Loucy (cell line): ENCODE results near the gene INVS.

Experiments used
- H2AFZ ChIP-seq: fragments of 200-600 bp; sonication (generic); 2 replicates; pipeline ENCODE4 v1.6.0; 2016; ENCODE audit warnings: antibody characterized with exemption, mild to moderate bottlenecking, low read length, moderate library complexity
- H3F3A ChIP-seq: fragments of 200-600 bp; 2 replicates; pipeline ENCODE4 v1.6.0; 2016; ENCODE audit warnings: antibody characterized with exemption, low read depth, mild to moderate bottlenecking
- H3K27me3 ChIP-seq: fragments of 200-600 bp; sonication (generic); 2 replicates; pipeline ENCODE4 v1.6.1; 2014; ENCODE audit warnings: low read length, mild to moderate bottlenecking; ENCODE audit not compliant: insufficient read depth, poor library complexity, severe bottlenecking
- H3K36me3 ChIP-seq: fragments of 200-600 bp; sonication (generic); 2 replicates; pipeline ENCODE4 v1.6.1; 2016; ENCODE audit warnings: low read length; ENCODE audit not compliant: insufficient read depth
- H3K4me1 ChIP-seq: fragments of 200-600 bp; sonication (generic); 2 replicates; pipeline ENCODE4 v1.5.1; 2014; ENCODE audit warnings: low read length, mild to moderate bottlenecking; ENCODE audit not compliant: insufficient read depth, poor library complexity, severe bottlenecking
- H3K4me2 ChIP-seq: fragments of 200-600 bp; sonication (generic); 2 replicates; pipeline ENCODE4 v1.6.0; 2014; ENCODE audit warnings: antibody characterized with exemption, low read length, low read depth, mild to moderate bottlenecking; ENCODE audit not compliant: poor library complexity, severe bottlenecking
- H3K4me3 ChIP-seq: fragments of 200-600 bp; sonication (generic); 2 replicates; pipeline ENCODE4 v1.5.1; 2014; ENCODE audit warnings: low read length, mild to moderate bottlenecking, mixed read lengths; ENCODE audit not compliant: poor library complexity, severe bottlenecking
- H3K79me2 ChIP-seq: fragments of 200-600 bp; sonication (generic); 2 replicates; pipeline ENCODE4 v1.6.1; 2014; ENCODE audit warnings: low read length; ENCODE audit not compliant: insufficient read depth
- H3K9ac ChIP-seq: fragments of 200-600 bp; sonication (generic); 2 replicates; pipeline ENCODE4 v1.6.0; 2014; ENCODE audit warnings: mild to moderate bottlenecking, low read depth, low read length, moderate library complexity; ENCODE audit not compliant: poor library complexity, severe bottlenecking
- H3K9me2 ChIP-seq: fragments of 200-600 bp; sonication (generic); replicated peaks from 2 replicates; pipeline ENCODE4 v1.6.1; 2016; ENCODE audit warnings: low read depth, low read length, mixed read lengths
- H3K9me3 ChIP-seq: fragments of 200-600 bp; sonication (generic); 2 replicates; pipeline ENCODE4 v1.6.1; 2014; ENCODE audit warnings: mild to moderate bottlenecking, antibody characterized with exemption, low read length, low read depth; ENCODE audit not compliant: insufficient read depth
- H4K20me1 ChIP-seq: fragments of 200-600 bp; sonication (generic); 2 replicates; pipeline ENCODE4 v1.6.0; 2014; ENCODE audit warnings: antibody characterized with exemption, low read length, mild to moderate bottlenecking; ENCODE audit not compliant: insufficient read depth, poor library complexity, severe bottlenecking
- CTCF ChIP-seq: fragments of 200-600 bp; sonication (generic); conservative IDR thresholded peaks from 2 replicates; pipeline ENCODE4 v1.5.1; 2014; ENCODE audit warnings: mild to moderate bottlenecking, antibody characterized with exemption, low read length
- EZH2phosphoT487 ChIP-seq: fragments of 200-600 bp; IDR thresholded peaks from 2 replicates; pipeline ENCODE4 v1.6.1; 2018; ENCODE audit warnings: antibody characterized with exemption, mild to moderate bottlenecking, moderate library complexity, borderline replicate concordance

The INVS gene

GRCh38 chr9:100240512-100240911 lies 141.5 kb downstream of the INVS start:
- Histone ChIP-seq H2AFZ (no peak overlapping the region), H3K36me3 (peaks cover 26% of the 10 kb centered on the region; the same call in 1 of the 2 replicates), H3K4me2 (no peak overlapping the region), H3K9ac (no peak overlapping the region), H3K9me2 (no peaks in the 10 kb centered on the region), H3F3A (no peaks in the 10 kb centered on the region), H3K4me3 (no peak overlapping the region), H3K27me3 (no peaks in the 10 kb centered on the region), H3K9me3 (no peaks in the 10 kb centered on the region), H3K79me2 (no peaks in the 10 kb centered on the region), H4K20me1 (no peaks in the 10 kb centered on the region), H3K4me1 (no peaks in the 10 kb centered on the region)
- no peak for TF ChIP-seq EZH2phosphoT487
- no peak for TF ChIP-seq CTCF

- Histone ChIP-seq H3K79me2 (no peaks in the 10 kb centered on the region), H3F3A (no peaks in the 10 kb centered on the region; the same call in 1 of the 2 replicates), H3K4me2 (no peak overlapping the region), H3K36me3 (peaks cover 47% of the 10 kb centered on the region; the same call in 1 of the 2 replicates), H3K4me3 (no peak overlapping the region), H3K27me3 (no peaks in the 10 kb centered on the region), H3K9ac (no peak overlapping the region), H3K9me2 (no peaks in the 10 kb centered on the region), H3K4me1 (no peaks in the 10 kb centered on the region), H3K9me3 (no peaks in the 10 kb centered on the region), H4K20me1 (no peaks in the 10 kb centered on the region), H2AFZ (no peak overlapping the region)
- TF ChIP-seq CTCF = no peak
- TF ChIP-seq EZH2phosphoT487 = no peak
Measured at GRCh38 chr9:100267211-100267610, 168.2 kb downstream of the INVS start.

GRCh38 chr9:100268271-100268670 lies 169.2 kb downstream of the INVS start:
- no peak overlapping the region for H2AFZ ChIP-seq
- no peaks in the 10 kb centered on the region for H3K79me2 ChIP-seq
- no peaks in the 10 kb centered on the region for H4K20me1 ChIP-seq
- H3K9me2 ChIP-seq = no peaks in the 10 kb centered on the region
- no peaks in the 10 kb centered on the region for H3K9me3 ChIP-seq
- peaks cover 50% of the 10 kb centered on the region; the same call in 1 of the 2 replicates for H3K36me3 ChIP-seq
- no peaks in the 10 kb centered on the region for H3K4me1 ChIP-seq
- no peak overlapping the region for H3K4me3 ChIP-seq
- no peak overlapping the region for H3K9ac ChIP-seq
- no peaks in the 10 kb centered on the region for H3K27me3 ChIP-seq
- H3F3A ChIP-seq = no peaks in the 10 kb centered on the region; the same call in 1 of the 2 replicates
- H3K4me2 ChIP-seq = no peak overlapping the region
- TF ChIP-seq EZH2phosphoT487 (no peak), CTCF (no peak)
